ENCODE data around the gene MMD.

MMD gene

GRCh38 chr17:55348749-55349354 is 72.8 kb downstream of the MMD start:
- DNase-seq (ENCODE audit: low read depth) = peak; percentile 7

GRCh38 chr17:55347341-55347740 is 74.3 kb downstream of the MMD start:
- DNase-seq (ENCODE audit: low read depth) = no peak

DNA sequence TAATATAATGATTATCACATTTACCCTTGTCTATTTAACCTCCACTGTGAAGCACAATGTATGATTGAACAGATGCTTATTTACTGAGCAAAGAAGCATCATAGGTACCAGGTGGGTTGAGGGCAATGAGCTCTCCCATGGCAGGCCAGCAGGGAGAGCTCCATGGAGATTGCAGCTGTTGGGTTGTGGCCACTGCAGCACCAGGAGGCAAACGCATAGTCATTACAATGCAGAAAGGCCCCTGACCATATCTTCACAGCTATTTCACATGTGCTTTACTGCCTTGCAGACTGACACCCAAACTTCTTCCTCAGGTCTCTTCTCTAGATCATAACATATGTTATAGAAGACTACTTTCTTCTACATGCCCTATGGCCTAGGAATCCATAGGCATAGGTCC is 75.0 kb downstream of the MMD start:
- no peak for DNase-seq (ENCODE audit: low read depth)

- DNase-seq (ENCODE audit: low read depth) = no peak
These were observed 76.5 kb downstream of the MMD start for GRCh38 chr17:55345132-55345531.

GRCh38 chr17:55344514-55344997 is 77.1 kb downstream of the MMD start:
- no peak for DNase-seq (ENCODE audit: low read depth)

DNA sequence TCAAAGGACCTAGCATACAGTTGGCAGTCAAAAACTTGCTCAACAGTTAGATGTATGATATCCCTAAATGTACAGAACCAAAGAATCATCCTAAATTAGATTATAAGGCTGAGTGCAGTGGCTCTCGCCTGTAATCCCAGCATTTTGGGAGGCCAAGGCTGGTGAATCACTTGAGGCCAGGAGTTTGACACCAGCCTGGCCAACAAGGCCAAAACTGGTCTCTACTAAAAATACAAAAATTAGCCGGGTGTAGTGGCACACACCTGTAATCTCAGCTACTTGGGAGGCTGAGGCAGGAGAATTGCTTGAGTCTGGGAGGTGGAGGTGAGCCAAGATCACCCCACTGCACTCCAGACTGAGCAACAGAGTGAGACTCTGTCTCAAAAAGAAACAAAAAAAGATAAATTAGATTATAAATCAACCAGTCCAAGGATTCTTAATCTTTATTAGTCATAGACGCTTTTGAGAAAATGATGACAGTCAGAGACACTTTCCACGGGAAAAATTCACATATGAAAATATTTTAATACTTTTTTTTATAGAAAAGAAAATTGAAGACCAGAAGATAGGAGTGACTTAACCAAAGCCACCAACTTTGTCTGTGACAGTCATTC is 77.6 kb downstream of the MMD start:
- DNase-seq (ENCODE audit: low read depth) = no peak

DNA sequence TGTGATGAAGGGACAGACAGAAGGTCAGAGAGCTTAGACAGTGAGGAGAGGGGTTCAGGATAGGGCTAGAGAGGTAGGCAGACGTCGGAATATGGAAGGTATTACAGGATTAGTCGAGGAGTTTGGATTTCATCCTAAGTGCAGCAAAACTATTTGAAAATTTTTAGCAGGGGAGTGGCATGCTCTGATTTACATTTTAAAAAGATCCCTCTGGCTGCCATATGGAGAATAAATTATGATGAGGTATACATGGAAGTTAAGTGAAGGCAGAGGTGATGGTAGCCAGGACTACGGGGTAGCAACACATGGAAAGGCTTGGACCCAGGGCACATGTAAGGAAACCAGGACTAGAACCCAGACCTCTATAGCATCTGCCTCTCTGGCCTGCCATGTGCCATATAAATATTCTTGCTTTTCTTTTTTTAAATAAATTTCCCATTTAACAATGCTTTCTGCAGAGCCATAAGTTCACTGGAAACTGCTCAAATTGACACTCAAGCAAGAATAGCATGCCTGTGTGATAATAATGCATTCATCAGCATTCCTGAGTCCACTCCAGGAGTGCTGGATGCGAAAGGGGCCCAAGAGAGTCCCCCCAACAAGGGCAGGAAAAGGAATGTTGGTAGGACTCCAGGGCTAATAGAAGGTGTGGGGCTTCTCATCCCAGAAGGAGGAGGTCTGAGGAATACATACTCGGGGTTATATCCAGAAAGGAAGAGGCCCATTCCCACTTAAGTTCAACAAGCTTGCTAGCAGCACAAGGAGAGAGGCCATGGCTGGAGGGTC is 78.6 kb downstream of the MMD start:
- no peak for DNase-seq (ENCODE audit: low read depth)

Measured in activated T-cell treated with anti-CD3 and anti-CD28 coated beads for 1 hour (primary cell).